ENCODE data around the gene FRY. TPM values are rescaled to one million over a fixed set of nuclear protein-coding genes. Genes with fewer than 3 reads are reported as not detected.

The FRY gene
- total RNA-seq, 1 donor from 2014 or later: 16.2 TPM

DNA sequence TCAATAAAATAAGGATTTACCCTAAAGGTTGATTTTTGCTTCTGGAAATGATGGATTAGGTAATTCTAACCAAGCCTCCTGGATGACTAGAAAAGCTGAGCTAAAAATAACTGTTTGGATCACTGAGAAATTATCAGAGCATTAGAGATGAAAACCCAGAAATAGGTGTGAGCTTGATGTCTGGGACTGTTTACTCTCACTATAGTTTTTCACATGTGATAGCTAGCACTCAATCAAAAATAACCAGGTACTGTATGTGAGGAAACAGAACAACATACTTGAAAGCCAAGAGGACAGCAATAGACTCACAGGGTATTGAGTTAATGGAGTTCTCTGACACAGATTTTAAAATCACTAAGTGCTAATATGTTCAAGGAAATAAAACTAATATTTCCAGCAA lies 274.1 kb downstream of the FRY start:
- DNase-seq (ENCODE audit: low read depth): no peak

GRCh38 chr13:32309312-32310133 lies 277.9 kb downstream of the FRY start:
- peak; percentile 38 for DNase-seq (ENCODE audit: low read depth)

- peak; percentile 70 for DNase-seq (ENCODE audit: low read depth)
These were observed 278.6 kb downstream of the FRY start for GRCh38 chr13:32310134-32310706.

DNA sequence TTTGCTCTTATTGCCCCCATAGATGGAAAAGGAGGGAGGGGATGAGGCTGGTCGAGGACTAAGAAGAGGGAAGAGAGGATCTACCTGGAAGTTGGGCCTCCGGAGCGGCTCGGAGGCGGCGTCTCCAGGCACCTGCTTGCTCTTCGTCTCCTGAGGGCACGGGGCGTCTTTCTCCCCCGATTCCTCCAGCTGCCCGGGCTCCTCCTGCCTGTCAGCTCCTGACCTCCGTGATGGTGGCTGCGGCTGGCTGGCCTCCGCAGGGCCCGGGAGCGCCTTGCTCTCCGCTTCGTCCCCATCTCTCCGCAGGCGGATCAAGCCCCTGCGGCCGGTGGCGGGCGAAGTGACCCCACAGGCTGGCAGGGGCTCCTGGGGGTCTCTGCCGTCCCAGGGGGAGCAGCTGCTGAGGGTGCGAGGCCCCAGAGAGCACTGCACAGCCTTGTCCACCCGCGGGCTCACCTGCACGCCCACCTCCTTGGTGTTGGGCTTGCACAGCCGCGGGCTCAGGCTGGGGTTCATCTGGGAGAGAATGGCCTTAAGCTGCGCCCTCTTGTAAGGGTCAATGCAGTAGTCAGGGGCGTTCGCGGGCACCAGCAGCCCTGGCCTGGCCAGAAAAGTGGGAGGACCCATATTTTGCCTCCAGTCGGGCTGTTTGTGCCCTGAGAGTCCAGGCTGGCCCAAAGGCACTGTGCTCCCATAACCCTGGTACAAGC lies 279.8 kb downstream of the FRY start:
- no peak for DNase-seq (ENCODE audit: low read depth)

- peak; percentile 50 for DNase-seq (ENCODE audit: low read depth)
These were observed 283.0 kb downstream of the FRY start for GRCh38 chr13:32314271-32315237.

GRCh38 chr13:32315238-32316027 lies 283.9 kb downstream of the FRY start, which contains the start of the genes BRCA2 and ZAR1L:
TSS of gene BRCA2 (plus strand) at chr13:32315508. CDS start at chr13:32316461, 953 bp downstream.
TSS of gene ZAR1L (minus strand) at chr13:32315363. CDS start at chr13:32311925, 3,438 bp downstream.
- DNase-seq (ENCODE audit: low read depth): peak; percentile 69

- DNase-seq (ENCODE audit: low read depth): no peak
These were observed 284.4 kb downstream of the FRY start for GRCh38 chr13:32316028-32316339.

DNA sequence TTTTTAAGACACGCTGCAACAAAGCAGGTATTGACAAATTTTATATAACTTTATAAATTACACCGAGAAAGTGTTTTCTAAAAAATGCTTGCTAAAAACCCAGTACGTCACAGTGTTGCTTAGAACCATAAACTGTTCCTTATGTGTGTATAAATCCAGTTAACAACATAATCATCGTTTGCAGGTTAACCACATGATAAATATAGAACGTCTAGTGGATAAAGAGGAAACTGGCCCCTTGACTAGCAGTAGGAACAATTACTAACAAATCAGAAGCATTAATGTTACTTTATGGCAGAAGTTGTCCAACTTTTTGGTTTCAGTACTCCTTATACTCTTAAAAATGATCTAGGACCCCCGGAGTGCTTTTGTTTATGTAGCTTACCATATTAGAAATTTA lies 284.9 kb downstream of the FRY start:
- DNase-seq (ENCODE audit: low read depth): no peak

DNA sequence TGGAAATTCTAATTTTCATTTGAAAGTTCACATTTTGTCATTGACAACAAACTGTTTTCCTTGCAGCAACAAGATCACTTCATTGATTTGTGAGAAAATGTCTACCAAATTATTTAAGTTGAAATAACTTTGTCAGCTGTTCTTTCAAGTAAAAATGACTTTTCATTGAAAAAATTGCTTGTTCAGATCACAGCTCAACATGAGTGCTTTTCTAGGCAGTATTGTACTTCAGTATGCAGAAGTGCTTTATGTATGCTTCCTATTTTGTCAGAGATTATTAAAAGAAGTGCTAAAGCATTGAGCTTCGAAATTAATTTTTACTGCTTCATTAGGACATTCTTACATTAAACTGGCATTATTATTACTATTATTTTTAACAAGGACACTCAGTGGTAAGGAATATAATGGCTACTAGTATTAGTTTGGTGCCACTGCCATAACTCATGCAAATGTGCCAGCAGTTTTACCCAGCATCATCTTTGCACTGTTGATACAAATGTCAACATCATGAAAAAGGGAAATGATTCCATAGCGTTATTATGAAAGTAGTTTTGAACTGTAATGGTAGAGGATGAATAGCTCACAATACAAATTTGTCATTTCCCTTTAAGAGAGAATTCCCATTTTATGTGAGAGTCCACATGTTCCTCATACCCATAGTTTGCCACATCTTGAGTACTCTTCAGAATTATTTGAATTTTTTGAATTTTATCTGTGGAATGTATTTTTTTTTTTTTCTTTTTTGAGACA lies 286.3 kb downstream of the FRY start:
- no peak for DNase-seq (ENCODE audit: low read depth)

DNA sequence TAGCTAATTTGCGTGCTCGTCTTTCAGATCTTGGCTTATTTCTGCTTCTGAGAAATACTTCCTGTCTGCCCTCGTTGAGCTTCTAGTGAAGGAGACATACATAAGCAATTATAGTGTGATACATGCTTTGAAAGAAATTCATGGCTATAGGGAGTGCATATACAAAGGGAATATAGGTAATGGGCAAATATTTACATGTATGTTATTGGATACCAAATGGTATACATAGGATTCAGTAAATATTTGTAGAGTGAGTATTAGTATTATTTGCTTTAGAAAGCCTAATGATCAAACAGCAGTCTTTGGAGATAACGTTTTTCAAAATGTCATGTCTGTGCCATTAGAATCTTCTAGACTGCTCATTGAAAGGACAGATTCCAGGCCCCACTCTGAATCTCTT lies 289.0 kb downstream of the FRY start:
- DNase-seq (ENCODE audit: low read depth): no peak

DNA sequence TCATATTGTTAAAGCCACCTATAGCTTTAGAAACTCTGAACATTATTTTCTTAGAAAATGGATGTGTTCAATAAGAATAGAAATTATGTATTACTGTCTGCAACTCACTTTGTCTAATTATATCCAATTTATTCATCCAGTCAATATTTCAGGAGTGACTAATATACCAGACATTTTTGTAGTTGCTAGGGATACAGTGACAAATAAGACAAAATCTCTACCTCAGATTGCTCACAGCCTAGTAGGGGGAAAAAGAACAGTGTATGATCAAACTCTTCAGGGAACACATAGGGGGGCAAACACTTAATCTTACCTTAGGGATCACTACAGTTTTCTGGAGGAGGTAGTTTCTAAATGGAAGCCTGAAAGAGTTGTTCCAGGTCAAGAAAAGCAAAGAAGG lies 292.3 kb downstream of the FRY start:
- peak; percentile 63 for DNase-seq (ENCODE audit: low read depth)

- DNase-seq (ENCODE audit: low read depth): peak; percentile 79
These were observed 298.9 kb downstream of the FRY start for GRCh38 chr13:32330441-32330840.

GRCh38 chr13:32334671-32335070 lies 303.1 kb downstream of the FRY start:
- no peak for DNase-seq (ENCODE audit: low read depth)

- DNase-seq (ENCODE audit: low read depth): no peak
These were observed 309.3 kb downstream of the FRY start for GRCh38 chr13:32340914-32341313.

- DNase-seq (ENCODE audit: low read depth): no peak
These were observed 316.1 kb downstream of the FRY start for GRCh38 chr13:32347651-32348050.

Data from renal cortical epithelial cell (primary cell).